ENCODE data around the gene TMEM126B. TPM values are rescaled to one million over a fixed set of nuclear protein-coding genes. Genes with fewer than 3 reads are reported as not detected.
"Not testable (repeated sequence)": the region's sequence is repeated elsewhere in the genome, so short reads cannot be mapped to it uniquely, and the experiment has no call there.

Gene TMEM126B
- total RNA-seq = 68.0 TPM
- long read RNA-seq, transcript TMEM126B-202 (6 exons, 1,210 nt) = major isoform, 12 of 30 reads
- long read RNA-seq, transcript TMEM126B-201 (5 exons, 989 nt) = minor isoform, 10 of 30 reads
- long read RNA-seq, partial matches to known transcripts = 0 of 30 reads
- long read RNA-seq, other reads (novel, unspliced or antisense) = 3 of 30 reads

GRCh38 chr11:85627998-85628770 lies at the start of gene TMEM126B:
Gene TMEM126B, plus strand, starts transcription at chr11:85628593. Its CDS starts 15 bp downstream, at chr11:85628608.
- peak; percentile 98 for DNase-seq
- intact Hi-C loops (cut with micrococcal nuclease) = loop anchor here (5.0 kb wide), 1 partner anchor 34 kb away; no protein-coding TSS in a partner anchor
- peak; percentile 99 for ATAC-seq

DNA sequence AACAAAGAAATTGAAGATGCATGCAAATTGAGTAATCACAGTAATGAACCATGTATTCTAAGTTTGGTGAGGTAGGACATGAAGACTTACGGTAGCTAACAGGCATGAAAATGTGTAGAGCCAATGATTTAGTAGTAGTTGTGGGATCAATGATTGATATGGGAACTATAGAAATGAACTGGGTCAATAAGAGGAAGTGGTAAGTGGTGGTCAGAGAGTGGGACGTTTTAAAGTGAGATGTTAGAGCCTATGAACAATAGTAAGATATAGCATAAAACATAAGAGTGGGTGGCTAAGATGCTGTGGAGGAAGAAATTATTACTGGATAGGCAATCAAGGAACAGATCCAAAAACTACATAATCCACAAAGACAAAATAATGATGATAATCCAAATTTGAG lies 46.3 kb upstream of the TMEM126B start:
- DNase-seq = no peak
- intact Hi-C loops (cut with micrococcal nuclease) = no loop called here
- no peak for ATAC-seq

- intact Hi-C loops (cut with micrococcal nuclease) = no loop called here
- no peak for ATAC-seq
- DNase-seq = no peak
These were observed 39.0 kb upstream of the TMEM126B start for GRCh38 chr11:85589373-85589772.

GRCh38 chr11:85590848-85591483 lies 37.4 kb upstream of the TMEM126B start:
- no peak for DNase-seq
- intact Hi-C loops (cut with micrococcal nuclease) = loop anchor here (10.0 kb wide), 1 partner anchor 234 kb away; no protein-coding TSS in a partner anchor
- no peak for ATAC-seq

GRCh38 chr11:85595285-85595884 lies 33.0 kb upstream of the TMEM126B start:
- no peak for DNase-seq
- no peak for ATAC-seq
- intact Hi-C loops (cut with micrococcal nuclease) = loop anchor here (10.0 kb wide), 1 partner anchor 229 kb away; no protein-coding TSS in a partner anchor

GRCh38 chr11:85596886-85597285 lies 31.5 kb upstream of the TMEM126B start:
- intact Hi-C loops (cut with micrococcal nuclease) = loop anchor here (10.0 kb wide), 1 partner anchor 228 kb away; no protein-coding TSS in a partner anchor
- DNase-seq (no peak), ATAC-seq (no peak)

- ATAC-seq (no peak), DNase-seq (no peak)
- intact Hi-C loops (cut with micrococcal nuclease) = loop anchor here (10.0 kb wide), 1 partner anchor 226 kb away; no protein-coding TSS in a partner anchor
These were observed 29.3 kb upstream of the TMEM126B start for GRCh38 chr11:85599083-85599482.

GRCh38 chr11:85602526-85603213 lies 25.7 kb upstream of the TMEM126B start:
- intact Hi-C loops (cut with micrococcal nuclease) = no loop called here
- DNase-seq = no peak
- ATAC-seq = no peak

- DNase-seq (no peak), ATAC-seq (no peak)
- intact Hi-C loops (cut with micrococcal nuclease) = no loop called here
These were observed 25.2 kb upstream of the TMEM126B start for GRCh38 chr11:85603220-85603619.

- intact Hi-C loops (cut with micrococcal nuclease); ATAC-seq; DNase-seq: not testable (repeated sequence)
These were observed 22.2 kb upstream of the TMEM126B start for GRCh38 chr11:85606237-85606636.

DNA sequence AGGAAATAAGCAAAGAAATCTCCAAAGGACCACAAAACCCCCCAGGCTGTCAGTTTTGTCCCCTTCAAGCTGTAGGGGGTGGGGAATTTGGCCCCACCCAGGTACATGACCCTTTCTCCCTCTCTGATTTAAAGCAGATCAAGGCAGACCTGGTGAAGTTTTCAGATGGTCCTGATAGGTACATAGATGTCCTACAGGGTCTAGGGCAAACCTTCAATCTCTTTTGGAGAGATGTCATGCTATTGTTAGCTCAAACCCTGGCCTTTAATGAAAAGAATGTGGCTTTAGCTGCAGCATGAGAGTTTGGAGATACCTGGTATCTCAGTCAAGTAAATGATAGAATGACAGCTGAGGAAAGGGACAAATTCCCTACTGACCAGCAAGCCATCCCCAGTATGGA lies 19.8 kb upstream of the TMEM126B start:
- intact Hi-C loops (cut with micrococcal nuclease); ATAC-seq; DNase-seq: not testable (repeated sequence)

- DNase-seq; ATAC-seq; intact Hi-C loops (cut with micrococcal nuclease): not testable (repeated sequence)
These were observed 19.1 kb upstream of the TMEM126B start for GRCh38 chr11:85609286-85609685.

- ATAC-seq; DNase-seq; intact Hi-C loops (cut with micrococcal nuclease): not testable (repeated sequence)
These were observed 16.8 kb upstream of the TMEM126B start for GRCh38 chr11:85611643-85612042.

- ATAC-seq = no peak
- DNase-seq = no peak
- intact Hi-C loops (cut with micrococcal nuclease) = no loop called here
These were observed 8.9 kb upstream of the TMEM126B start for GRCh38 chr11:85619499-85619898.

GRCh38 chr11:85620256-85620655 lies 8.1 kb upstream of the TMEM126B start:
- no peak for DNase-seq
- intact Hi-C loops (cut with micrococcal nuclease) = no loop called here
- no peak for ATAC-seq

DNA sequence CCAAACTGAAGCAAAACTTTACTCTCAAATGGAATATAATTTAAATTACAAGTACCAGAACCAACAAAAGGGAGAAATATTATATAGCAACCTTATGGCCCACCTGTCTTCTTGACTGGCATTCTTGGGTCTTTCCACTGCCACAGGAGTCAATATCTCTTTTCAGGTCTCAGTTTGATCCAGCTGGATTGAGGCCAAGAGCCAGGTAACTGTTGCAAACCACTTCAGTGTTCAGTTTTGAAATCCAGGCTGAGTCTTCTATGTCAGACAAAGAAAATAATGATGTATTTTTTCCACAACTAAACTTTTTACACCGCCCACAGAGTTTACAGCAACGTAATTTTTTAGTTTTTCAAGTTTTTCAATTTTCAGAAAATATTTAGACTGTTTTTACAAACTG lies 1.9 kb upstream of the TMEM126B start:
- intact Hi-C loops (cut with micrococcal nuclease) = loop anchor here (5.0 kb wide), 1 partner anchor 36 kb away; no protein-coding TSS in a partner anchor
- ATAC-seq = no peak
- no peak for DNase-seq

GRCh38 chr11:85627332-85627997 lies 928 bp upstream of the TMEM126B start, which contains the start of gene DLG2:
Gene DLG2, minus strand, starts transcription at chr11:85627344.
- intact Hi-C loops (cut with micrococcal nuclease) = loop anchor here (5.0 kb wide), 1 partner anchor 35 kb away; no protein-coding TSS in a partner anchor
- ATAC-seq (peak; percentile 49), DNase-seq (no peak)

GRCh38 chr11:85628771-85629341 lies 463 bp downstream of the TMEM126B start:
- ATAC-seq (peak; percentile 5), DNase-seq (no peak)
- intact Hi-C loops (cut with micrococcal nuclease) = loop anchor here (5.0 kb wide), 1 partner anchor 33 kb away; no protein-coding TSS in a partner anchor

Data from left ventricle myocardium superior (tissue), 1 donor.